GM12875 (cell line): ENCODE data around the gene ZBTB8A.
"Not testable (repeated sequence)": the region's sequence is repeated elsewhere in the genome, so short reads cannot be mapped to it uniquely, and the experiment has no call there.

Experiments used
- H3K4me3 ChIP-seq: one replicate; pipeline ENCODE4 v1.5.1; 2011; ENCODE audit warnings: low read depth, low read length, control low read depth
- CTCF ChIP-seq: IDR thresholded peaks from 2 replicates; pipeline ENCODE4 v1.5.1; 2011; ENCODE audit warnings: low read depth, mild to moderate bottlenecking, control low read depth, inconsistent platforms, low read length, moderate library complexity, borderline replicate concordance; ENCODE audit not compliant: insufficient read depth

The ZBTB8A gene

GRCh38 chr1:32536764-32537163, 2.5 kb upstream of the ZBTB8A start:
- no peak overlapping the region for H3K4me3 ChIP-seq

GRCh38 chr1:32539584-32540571, 651 bp downstream of the ZBTB8A start:
- no peak for TF ChIP-seq CTCF
- peak overlapping the region; percentile 42 for H3K4me3 ChIP-seq

More at GRCh38 chr1:32536764-32537163, 2.5 kb upstream of the ZBTB8A start:
- no peak for TF ChIP-seq CTCF

- no peak for TF ChIP-seq CTCF
- no peak overlapping the region for H3K4me3 ChIP-seq
Observed at GRCh38 chr1:32540605-32541004, 1.4 kb downstream of the ZBTB8A start.

- TF ChIP-seq CTCF: no peak
- no peak overlapping the region for H3K4me3 ChIP-seq
Observed at GRCh38 chr1:32541064-32541566, 1.9 kb downstream of the ZBTB8A start.

- no peak for TF ChIP-seq CTCF
- no peak overlapping the region for H3K4me3 ChIP-seq
Observed at GRCh38 chr1:32546611-32547010, 7.4 kb downstream of the ZBTB8A start.

GRCh38 chr1:32549616-32550015, 10.4 kb downstream of the ZBTB8A start:
- TF ChIP-seq CTCF: no peak
- H3K4me3 ChIP-seq: no peak overlapping the region

GRCh38 chr1:32554288-32554687, 15.1 kb downstream of the ZBTB8A start:
- TF ChIP-seq CTCF: no peak

GRCh38 chr1:32557035-32557434, 17.8 kb downstream of the ZBTB8A start:
- not testable (repeated sequence) for H3K4me3 ChIP-seq

More at GRCh38 chr1:32554288-32554687, 15.1 kb downstream of the ZBTB8A start:
- no peak overlapping the region for H3K4me3 ChIP-seq
